ENCODE data around the gene RPL3.
"Not testable (repeated sequence)": the region's sequence is repeated elsewhere in the genome, so short reads cannot be mapped to it uniquely, and the experiment has no call there.

The RPL3 gene

DNA sequence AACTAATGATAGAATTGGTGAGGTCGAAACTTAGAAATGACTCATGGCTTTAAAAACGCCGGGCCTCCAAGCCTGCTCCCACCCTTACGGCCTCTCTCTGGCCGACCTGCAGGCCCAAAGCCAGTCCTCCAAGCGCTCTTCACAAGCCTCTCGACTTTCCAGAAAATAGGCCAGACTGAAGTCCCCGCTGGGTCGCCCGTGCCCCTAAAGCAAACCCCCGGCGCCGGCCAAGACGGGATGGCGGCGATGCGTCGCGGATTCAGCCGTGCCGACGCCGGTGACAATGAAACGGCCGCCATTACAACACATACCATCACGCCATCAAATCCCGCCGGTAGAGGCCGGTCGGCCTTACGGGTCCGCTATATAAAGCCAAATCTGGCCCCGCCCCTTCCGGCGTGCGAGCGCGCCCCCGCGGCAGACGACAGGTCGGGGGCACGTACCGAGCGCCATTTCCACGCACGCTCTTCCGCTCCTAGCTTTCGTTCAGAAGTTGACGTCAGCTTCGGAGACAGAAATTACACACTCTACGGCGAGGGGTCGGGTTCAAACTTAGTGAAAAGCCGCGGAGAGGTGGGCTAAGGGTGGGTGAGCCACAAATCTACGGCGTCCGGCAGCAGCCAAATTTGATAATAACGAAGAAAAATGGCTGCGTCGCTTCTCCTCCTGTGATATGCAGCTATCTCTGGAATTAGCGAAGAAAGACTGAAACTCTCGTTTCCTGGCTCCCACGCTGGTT, at the start of gene RPL3:
TSS of gene RPL3 (minus strand) at position 340 of the 739 bp plus-strand sequence. CDS start at position 314, 26 bp downstream.
- DNase-seq: peak; percentile 96

DNA sequence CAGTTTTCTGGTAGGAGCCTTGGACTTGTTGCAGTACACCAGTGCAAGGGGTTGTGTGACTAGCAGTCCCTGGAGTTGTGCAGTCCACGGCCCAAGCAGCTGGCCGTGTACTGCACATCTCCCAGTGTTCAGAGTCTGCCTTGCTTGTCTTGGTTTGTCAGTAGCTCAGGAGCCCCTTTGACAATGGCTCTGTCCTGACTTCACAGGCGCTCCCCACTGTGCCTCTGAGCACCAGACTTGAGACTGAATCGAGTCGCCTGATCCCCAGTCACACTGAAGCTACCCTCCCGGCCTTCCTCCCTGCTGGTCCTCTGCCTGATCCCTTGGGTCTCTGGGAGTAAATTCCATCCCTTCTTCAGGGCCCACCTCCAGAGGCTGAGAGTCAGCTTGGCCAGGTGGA, 49.8 kb upstream of the RPL3 start:
- DNase-seq: no peak

DNA sequence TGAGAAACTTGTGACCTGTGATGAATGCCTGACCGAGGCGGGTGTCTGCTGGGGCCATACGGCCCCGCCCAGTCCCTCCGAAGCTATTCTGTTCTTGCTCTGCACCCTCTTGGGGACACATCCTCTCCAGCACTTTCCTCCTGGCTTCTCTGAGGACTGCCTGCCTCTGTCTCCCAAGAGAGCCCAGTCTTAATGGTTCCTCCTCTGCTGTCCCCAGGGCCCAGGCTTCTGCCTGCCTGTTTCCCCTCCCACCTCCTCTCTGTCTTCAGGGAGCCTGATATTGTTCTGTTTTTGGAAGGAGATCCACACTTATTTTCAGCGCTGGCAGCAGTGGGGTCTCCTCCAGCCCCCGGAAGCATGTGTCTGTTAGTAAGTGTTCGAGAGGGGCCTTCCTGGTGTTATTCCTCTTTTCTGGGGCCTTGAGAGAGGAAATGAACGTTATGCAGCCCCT, 49.1 kb upstream of the RPL3 start:
- no peak for DNase-seq

DNA sequence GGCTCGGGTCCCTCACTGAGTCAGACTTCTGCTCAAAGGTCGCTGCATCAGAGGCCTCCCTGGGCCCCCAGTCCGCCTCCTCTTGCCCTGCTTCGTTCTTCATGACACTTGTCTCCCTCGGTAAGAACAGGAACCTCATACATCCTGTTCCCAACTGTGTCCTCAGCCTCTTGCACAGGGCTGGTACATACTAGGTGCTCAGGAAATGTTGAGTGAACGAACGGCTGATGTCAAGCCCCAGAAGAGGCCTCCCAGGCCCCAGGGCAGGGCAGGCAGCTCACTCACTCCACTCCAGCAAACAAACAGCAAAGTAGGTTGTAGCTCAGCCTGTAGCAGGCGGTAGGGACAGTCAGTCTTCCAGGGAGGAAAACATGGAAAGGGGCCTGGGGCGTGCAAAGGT, 47.6 kb upstream of the RPL3 start:
- DNase-seq: no peak

DNA sequence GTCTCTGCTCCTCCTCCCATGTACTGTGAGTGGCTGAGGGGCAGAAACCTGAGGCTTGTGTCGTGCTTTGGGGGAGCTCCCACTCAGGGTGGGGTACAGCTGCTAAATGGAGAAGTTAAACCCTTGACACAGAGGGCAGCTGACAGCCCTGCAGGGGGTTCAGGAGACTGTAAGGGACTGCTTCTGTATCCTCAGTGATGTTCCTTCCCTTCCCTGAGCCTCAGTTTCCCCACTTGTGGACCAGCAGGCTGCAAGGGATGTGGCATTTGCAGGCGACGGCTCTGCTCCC, 46.0 kb upstream of the RPL3 start:
- no peak for DNase-seq

DNA sequence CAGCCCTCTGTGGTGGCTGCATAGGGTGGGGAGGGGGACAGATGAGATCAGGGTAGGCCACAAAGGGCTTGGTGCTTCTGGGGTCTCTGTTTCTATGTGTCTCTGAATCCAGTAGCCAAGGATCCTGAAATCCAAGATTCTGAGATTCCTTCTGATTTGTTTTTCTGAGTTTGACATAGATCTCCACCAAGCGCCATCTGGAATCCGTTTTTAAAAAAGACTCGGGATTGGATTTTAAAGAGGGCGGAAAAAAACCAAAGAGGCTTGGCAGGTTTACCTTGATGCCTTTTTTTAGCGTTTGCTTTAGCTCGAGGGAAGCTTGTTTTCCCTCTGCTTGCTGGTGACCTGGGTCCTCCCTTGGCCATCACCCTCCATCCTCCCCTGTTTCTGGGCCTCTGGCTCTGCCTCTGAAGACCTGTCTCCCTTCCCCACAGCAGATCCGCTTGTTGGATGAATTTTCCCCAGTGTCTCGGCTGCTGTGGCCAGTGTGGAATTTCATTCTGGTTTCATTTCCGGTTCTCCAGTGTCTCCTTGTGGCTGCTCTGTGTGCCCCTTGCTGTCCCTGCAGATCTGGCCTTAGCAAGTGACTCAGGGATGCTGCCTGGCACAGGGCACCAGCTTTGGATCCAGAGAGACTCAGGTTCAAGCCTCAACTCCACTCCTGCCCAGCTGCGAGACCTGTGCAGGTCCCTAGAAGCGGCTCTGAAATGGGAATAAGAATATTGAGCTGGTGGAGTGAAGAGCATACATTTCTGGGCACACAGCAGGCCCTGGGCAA, 45.5 kb upstream of the RPL3 start:
- no peak for DNase-seq

DNA sequence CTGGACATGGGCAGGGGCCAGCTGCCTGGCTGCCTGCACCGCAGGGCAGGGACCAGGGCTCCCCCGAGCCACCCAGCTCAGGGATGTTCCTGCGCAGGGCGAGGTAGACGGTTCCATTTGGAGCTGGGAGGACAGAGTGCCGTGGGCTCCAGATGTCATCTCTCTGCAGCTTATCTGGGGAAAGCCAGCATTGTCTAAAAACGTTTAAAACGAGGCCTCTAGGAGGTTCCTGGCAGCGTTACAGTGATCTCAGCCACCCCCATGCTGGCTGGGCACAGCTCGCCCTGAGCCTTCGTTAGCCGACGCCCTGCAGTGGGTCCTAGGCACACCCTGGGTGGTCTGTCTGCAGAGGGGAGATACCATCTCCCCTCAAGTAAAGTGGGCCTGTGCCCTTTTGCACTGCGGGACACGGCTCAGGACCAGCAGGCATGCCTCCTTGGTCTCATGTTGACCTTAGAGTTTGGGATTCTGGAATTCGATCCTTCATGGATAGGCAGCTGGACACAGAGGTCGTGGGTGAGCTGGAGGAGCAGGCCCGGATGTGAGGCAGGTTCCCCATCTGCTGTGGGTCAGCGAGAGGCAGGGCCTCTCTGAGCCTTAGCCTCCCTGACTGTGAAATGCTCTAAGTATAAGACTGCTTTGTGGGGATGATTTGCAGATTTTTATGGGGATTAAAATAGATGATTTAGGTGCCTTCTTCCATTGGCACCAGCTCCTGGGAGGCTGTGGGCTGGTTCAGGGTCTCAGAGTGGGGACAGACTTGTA, 44.5 kb upstream of the RPL3 start:
- no peak for DNase-seq

DNA sequence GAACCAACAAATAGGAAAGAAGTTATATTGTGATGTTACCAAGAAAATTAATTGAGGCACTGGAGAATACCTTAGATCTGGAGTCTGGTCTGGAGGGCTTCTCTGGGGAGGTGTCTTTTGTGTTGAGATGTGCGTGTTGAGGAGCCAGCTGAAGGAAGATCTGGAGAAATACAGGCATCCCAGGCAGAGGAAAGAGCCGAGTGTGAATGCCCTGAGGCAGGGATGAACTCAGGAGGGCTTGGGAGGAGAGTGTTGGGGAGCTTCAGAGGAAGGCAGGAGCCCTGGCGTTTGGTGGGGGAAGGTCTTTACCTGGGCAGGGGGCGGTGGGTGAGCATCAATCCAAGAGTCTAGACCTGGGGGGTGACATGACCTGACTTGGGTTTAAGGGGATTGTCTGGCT, 43.5 kb upstream of the RPL3 start:
- no peak for DNase-seq

DNA sequence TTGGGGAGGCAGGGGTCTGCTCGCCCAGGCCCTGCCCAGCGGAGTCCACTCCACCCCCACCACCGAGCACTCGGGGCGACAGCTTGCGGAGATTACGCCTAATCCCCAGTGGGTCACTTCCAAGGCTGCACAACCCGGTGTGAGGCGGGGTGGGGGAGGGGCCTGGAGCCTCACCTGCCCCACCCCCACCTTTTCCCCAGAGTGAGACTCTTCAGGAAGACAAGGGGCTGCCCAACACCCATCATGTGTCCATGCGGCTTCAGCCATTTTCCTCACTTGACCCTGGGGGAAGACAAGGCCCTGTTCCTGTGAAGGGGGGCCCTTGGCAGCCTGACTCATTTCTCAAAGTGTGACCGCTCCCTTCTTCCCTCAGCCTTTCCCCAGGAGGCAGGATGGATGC, 42.8 kb upstream of the RPL3 start:
- no peak for DNase-seq

DNA sequence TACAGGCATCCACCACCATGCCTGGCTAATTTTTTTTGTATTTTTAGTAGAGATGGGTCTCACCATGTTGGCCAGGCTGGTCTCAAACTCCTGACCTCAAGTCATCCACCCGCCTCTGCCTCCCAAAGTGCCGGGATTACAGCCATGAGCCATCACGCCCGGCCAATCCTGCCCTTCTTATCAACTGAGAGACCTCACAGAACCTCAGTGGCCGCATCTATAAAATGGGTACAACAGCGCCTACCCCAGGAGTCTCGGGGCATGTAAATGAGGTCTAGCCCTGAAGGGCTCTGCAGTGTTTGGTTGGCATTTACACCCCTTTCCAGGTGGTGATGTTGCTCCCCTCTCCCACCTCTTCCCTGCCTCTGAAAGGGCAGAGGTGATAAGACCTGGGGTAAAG, 42.1 kb upstream of the RPL3 start:
- no peak for DNase-seq

DNA sequence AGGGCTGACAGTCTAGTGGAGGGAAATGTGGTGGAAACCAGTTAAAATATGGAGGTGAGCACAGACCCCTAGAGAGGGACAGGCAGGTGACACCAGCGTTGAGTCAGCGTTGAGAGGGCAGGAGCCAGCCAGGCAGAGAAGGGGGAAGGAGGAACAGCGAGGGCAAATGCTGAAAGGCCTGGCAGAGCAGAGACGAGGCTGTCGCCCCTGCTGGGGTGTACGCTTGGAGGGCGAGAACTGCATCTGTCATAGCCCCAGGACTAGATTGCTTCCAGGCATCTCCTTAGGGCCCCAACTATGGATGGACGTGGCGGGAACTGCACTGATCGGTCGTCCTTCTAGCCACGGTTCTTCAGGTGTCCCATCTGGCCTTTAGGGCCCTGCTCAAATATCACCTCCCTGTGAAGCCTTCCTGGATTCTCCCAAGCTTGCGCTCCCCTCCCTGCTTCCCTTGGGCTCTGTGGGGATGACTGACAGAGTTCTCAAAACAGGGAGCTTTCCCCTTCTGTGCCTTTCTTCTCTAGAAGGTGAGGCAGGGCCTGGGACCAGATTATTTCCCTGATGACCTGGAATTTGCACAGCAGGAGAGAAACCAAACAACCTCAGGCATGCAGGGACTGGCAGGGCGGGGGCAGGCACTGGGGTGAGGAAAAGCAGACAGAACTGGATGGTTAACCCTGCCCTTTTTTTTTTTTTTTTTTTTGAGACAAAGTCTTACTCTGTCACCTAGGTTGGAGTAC, 41.4 kb upstream of the RPL3 start:
- DNase-seq: no peak

DNA sequence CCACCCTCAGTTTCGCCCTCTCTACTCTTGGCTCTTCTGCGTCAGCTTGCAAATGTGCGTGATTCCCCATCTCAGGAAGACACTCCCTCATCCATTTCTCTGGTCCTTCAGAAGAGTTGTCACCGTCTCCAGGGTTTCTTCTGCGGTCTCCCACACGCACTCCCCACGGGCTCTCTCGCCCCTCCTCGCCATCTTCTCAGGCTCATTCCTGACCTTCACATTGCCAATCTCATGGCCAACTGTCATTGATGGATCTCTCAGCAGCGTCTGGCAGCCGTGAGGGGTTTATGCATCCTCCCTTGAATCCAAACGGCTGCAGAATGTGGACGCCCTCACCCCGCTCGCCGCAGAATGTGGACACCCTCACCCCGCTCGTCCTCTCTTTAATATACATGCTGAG, 40.8 kb upstream of the RPL3 start:
- DNase-seq: no peak

DNA sequence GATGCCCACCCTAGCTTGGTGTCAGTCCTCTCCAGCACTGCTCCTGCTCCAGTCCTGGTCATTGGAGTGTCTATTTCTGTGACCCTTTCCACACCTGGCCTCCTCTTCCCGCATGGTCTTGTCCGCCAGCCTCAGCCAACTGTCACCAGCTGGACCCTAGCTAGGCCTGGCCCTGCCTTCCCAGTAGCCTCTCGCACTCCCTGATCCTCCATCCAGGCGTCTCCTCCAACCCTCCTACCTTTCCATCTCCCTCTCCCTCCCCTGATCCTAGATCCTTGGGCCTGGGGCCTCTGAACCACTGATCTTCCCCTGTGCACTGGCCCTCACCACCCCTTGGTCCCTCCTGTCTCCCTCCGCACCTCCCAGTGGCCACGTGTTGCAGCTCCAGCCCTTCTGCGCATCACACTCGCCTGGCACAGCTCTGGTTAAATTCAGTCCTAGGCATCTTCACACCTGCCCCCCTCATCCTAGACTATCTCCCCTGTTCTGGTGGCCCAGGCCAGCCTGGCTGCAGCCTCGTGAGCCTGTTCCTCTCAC, 40.3 kb upstream of the RPL3 start:
- DNase-seq: no peak

DNA sequence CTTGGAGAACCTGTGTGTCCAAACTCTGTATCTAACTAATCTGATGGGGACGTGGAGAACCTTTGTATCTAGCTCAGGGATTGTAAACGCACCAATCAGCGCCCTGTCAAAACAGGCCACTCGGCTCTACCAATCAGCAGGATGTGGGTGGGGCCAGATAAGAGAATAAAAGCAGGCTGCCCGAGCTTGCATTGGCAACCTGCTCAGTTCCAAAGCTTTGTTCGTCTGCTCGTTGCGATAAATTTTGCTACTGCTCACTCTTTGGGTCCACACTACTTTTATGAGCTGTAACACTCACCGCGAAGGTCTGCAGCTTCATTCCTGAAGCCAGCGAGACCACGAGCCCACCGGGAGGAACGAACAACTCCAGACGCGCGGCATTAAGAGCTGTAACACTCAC, 38.8 kb upstream of the RPL3 start:
- not testable (repeated sequence) for DNase-seq

DNA sequence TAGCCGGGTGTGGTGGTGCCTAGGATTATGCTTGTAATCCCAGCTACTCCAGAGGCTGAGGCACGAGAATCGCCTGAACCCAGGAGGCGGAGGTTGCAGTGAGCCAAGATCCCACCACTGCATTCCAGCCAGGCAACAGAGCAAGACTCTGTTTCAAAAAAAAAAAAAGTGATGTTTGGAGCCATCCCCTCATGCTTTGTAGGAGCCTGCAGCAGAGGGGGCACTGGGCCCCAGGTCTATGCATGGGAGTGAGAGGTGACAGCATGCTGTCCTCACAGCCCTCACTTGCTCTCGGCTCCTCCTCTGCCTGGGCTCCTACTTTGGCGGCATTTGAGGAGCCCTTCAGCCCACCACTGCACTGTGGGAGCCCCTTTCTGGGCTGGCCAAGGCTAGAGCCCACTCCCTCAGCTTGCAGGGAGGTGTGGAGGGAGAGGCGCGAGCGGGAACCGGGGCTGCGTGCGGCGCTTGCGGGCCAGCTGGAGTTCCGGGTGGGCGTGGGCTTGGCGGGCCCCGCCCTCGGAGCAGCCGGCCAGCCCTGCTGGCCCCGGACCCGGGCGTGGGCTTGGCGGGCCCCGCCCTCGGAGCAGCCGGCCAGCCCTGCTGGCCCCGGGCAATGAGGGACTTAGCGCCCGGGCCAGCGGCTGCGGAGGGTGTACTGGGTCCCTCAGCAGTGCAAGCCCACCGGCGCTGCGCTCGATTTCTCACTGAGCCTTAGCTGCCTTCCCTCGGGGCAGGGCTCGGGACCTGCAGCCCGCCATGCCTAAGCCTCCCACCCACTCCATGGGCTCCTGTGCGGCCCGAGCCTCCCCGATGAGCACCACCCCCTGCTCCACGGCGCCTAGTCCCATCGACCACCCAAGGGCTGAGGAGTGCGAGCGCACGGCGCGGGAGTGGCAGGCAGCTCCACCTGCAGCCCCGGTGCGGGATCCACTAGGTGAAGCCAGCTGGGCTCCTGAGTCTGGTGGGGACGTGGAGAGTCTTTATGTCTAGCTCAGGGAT, 38.0 kb upstream of the RPL3 start:
- DNase-seq: not testable (repeated sequence)

DNA sequence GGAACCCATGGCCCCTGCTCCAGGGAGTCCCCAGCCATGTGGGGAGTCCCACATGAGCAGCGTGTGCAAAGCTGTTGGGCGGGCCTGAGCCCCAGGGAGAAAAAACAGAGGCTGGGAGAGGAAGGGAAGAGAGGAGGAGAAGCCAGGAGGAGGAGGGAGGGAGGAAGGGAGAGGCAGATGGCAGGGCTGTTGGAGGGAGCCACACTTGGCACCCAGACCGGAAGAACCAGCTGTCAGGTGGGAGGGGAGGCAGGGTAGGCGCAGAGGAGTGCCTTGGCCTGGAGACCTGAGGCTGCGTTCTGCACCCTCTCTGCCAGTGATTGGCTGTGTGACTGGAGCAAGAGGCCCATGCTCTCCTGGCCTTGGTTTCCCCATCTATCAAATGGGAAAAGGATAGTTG, 37.0 kb upstream of the RPL3 start:
- DNase-seq: no peak

DNA sequence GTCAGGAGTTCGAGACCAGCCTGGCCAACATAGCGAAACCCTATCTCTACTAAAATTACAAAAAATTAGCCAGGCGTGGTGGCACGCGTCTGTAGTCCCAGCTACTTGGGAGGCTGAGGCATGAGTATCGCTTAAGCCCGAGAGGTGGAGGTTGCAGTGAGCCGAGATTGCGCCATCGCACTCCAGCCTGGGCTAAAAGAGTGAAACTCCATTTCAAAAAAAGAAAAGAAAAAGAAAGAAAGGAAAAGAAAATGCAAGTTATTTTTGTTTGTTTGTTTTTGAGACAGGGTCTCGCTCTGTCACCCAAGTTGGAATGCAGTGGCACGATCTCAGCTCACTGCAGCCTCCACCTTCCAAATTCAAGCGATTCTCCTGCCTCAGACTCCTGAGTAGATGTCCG, 36.4 kb upstream of the RPL3 start:
- DNase-seq: not testable (repeated sequence)

DNA sequence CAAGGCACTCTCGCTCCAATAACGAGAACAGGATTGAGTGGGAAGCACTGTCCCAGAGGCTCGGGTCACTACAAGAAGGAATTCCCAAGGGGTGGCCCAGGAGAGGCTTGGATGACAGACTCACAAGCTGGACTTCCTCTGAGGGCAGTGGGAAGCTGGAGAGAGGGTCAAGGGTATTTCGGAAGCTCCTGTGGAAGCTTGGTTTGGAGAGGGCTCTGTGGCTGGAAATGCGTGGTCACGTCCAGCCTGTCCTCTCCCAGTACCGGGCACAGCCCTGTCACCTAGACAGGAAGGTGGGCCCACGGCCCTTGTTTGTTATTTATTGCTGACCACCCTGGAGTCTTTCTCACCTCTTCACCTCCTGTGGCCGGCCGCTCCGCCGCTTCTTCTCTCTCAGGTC, 35.7 kb upstream of the RPL3 start:
- DNase-seq: no peak

DNA sequence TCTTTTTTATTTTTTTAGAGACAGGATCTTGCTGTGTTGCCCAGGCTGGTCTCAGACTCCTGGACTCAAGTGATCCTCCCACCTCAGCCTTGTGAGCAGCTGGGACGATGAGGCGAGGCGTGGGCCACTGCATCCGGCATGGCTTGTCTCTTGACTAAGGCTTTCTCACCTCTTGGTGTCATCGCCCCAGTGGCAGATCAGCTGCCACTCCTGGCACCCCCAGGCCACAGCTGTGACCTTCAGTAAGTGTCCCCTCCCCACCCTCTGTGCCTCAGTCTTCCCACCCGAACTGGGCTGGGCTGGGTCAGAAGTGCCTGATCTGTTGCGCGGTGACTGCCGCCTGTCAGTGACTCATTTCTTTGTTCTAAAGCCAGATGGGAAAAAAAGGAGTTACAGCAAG, 33.9 kb upstream of the RPL3 start:
- no peak for DNase-seq

DNA sequence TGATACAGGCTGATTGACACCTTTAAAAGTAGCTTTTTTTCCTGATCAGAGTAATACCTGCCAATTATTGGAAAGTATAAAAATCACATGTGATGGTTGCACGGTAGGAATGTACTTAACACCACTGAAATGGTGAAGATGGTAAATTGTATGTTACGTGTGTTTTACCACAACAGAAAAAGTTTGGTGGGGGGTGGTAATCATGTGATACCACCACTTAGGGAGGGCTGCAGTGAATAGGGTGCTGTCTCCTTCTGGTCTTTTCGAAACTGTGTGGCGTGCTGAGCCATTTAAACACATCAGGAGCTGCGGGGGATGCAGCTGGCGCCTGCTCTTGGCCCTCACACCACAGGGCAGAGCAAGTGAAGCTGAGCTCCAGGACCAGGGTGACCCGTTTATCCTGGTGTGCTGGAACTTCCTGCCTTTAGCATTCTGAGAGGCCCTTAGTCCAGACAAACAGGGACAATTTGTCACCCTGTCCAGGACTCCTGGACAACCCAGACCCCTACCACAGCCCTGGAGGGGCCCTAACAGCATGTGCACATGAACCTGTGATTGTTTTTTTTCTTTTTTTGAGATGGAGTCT, 33.0 kb upstream of the RPL3 start:
- DNase-seq: no peak

DNA sequence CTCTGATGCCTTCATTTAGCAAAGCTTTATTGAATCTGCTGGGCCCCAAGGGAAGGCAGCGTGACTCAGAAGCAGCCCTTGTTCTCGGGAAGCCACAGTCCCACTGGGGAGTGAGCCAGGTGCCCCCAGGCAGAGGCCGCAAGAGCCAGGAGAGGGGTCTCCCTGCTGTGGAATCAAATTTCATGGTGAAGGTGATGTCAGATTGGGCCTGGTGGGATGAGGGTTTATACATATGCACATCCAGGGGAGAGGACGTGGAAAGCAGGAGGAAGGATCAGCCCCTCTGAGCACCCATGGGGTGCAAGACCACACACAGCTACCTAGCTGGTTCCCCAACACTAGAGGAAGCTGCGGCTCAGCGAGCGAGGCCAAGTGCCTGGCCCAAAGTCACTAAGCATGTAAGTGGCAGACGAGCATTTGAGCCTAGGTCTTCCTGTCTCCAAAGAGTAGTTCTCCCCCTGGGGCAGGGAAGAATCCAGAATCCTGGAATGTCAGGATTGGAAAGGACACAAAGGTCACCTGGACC, 32.3 kb upstream of the RPL3 start:
- no peak for DNase-seq

Measured in activated effector memory CD4-positive, alpha-beta T cell treated with Interleukin-2 at 50 U/mL for 16 hours (primary cell).